B cell (primary cell): ENCODE measurements around the gene VSTM2B. TPM values are rescaled to one million over a fixed set of nuclear protein-coding genes. Genes with fewer than 3 reads are reported as not detected.

Experiments
- ATAC-seq: fragments of 200-7000 bp; cut with Tn5 transposase; one replicate; pipeline ENCODE4 v1.10.0; 2021; ENCODE audit warnings: low read depth, mild to moderate bottlenecking, moderate number of reproducible peaks, moderate library complexity
- CTCF ChIA-PET: fragments of 350-600 bp; sonication (Branson Sonifier 250); formaldehyde crosslinking; loops from one replicate; lab custom pipeline; 2021; ENCODE audit warnings: antibody characterized with exemption, inconsistent platforms; lab: Charles Lee
- POLR2A ChIA-PET: fragments of 350-600 bp; sonication (Branson Sonifier 250); formaldehyde crosslinking; loops from one replicate; lab custom pipeline; 2021; ENCODE audit warnings: antibody characterized with exemption; lab: Charles Lee
- DNase-seq: peaks from one replicate; pipeline ENCODE4 v3.0.0; 2013
- H2AFZ ChIP-seq: 2 replicates; pipeline ENCODE4 v1.6.1; 2012; ENCODE audit warnings: mild to moderate bottlenecking, low read depth, low read length; ENCODE audit not compliant: insufficient read depth, poor library complexity, severe bottlenecking
- H3K27ac ChIP-seq, 2 donors: 1 replicate in 1 of 2; 2 replicates in 1 of 2; pipeline ENCODE4 v1.5.1; 2012 to 2013; ENCODE audit warnings: low read length in 2 of 2, mild to moderate bottlenecking in 2 of 2, moderate library complexity in 1 of 2
- H3K27me3 ChIP-seq, 4 experiments: fragments of 200-600 bp in 1 of 4; sonication (generic) in 1 of 4; replicated peaks in 1 of 4; 1 replicate in 2 of 4; 2 replicates in 2 of 4; pipeline versions ENCODE4 v1.6.1 to v1.7.0; 2013 to 2016; ENCODE audit warnings: low read length in 3 of 4, mild to moderate bottlenecking in 2 of 4, mixed read lengths in 1 of 4, moderate library complexity in 1 of 4; ENCODE audit not compliant: insufficient read depth in 4 of 4, control insufficient read depth in 3 of 4; ENCODE audit errors: control extremely low read depth in 1 of 4
- H3K36me3 ChIP-seq, 2 experiments: replicated peaks in 1 of 2; 1 replicate in 1 of 2; 2 replicates in 1 of 2; pipeline versions ENCODE4 v1.6.1 to v1.7.1; 2013; ENCODE audit warnings: low read length in 1 of 2; ENCODE audit not compliant: insufficient read depth in 2 of 2, control insufficient read depth in 1 of 2; ENCODE audit errors: control extremely low read depth in 1 of 2, extremely low read depth in 1 of 2
- H3K4me1 ChIP-seq, 2 donors: fragments of 200-600 bp in 1 of 2; sonication (generic) in 1 of 2; 1 replicate in 1 of 2; 2 replicates in 1 of 2; pipeline versions ENCODE4 v1.5.1 to v1.6.1; 2013 to 2017; ENCODE audit warnings: low read length in 2 of 2; ENCODE audit not compliant: control insufficient read depth in 2 of 2, insufficient read depth in 2 of 2
- H3K4me2 ChIP-seq: replicated peaks from 2 replicates; pipeline ENCODE3; 2012; ENCODE audit warnings: mild to moderate bottlenecking, low read depth, low read length; ENCODE audit not compliant: poor library complexity, severe bottlenecking
- H3K4me3 ChIP-seq, 5 experiments: fragments of 200-600 bp in 1 of 5; sonication (generic) in 1 of 5; 1 replicate in 3 of 5; 2 replicates in 2 of 5; pipeline versions ENCODE4 v1.5.1 to v1.7.0; 2011 to 2016; ENCODE audit warnings: low read length in 4 of 5, mild to moderate bottlenecking in 4 of 5, low read depth in 2 of 5, control low read depth in 1 of 5, moderate library complexity in 1 of 5; ENCODE audit not compliant: insufficient read depth in 1 of 5; ENCODE audit errors: control extremely low read depth in 1 of 5, extremely low read depth in 1 of 5
- H3K79me2 ChIP-seq: fragments of 200-600 bp; sonication (generic); one replicate; pipeline ENCODE4 v1.6.0; 2016; ENCODE audit warnings: low read length; ENCODE audit not compliant: control insufficient read depth, insufficient read depth
- H3K9ac ChIP-seq: fragments of 200-600 bp; sonication (generic); 2 replicates; pipeline ENCODE4 v1.6.1; 2017; ENCODE audit warnings: mild to moderate bottlenecking, low read length, moderate library complexity
- H3K9me3 ChIP-seq, 3 donors: one replicate each; pipeline versions ENCODE4 v1.6.1 to v1.7.1; 2013; ENCODE audit warnings: low read length in 2 of 3; ENCODE audit not compliant: control insufficient read depth in 2 of 3, insufficient read depth in 1 of 3; ENCODE audit errors: control extremely low read depth in 1 of 3
- H4K20me1 ChIP-seq: 2 replicates; pipeline ENCODE4 v1.6.0; 2012; ENCODE audit warnings: mild to moderate bottlenecking, low read length; ENCODE audit not compliant: insufficient read depth, control insufficient read depth, poor library complexity, severe bottlenecking
- H3K27ac Mint-ChIP-seq: one replicate; pipeline ENCODE4 v1.8.0; 2021; ENCODE audit warnings: mixed read lengths
- H3K27me3 Mint-ChIP-seq: one replicate; pipeline ENCODE4 v1.8.0; 2021; ENCODE audit warnings: mixed read lengths
- H3K4me1 Mint-ChIP-seq: one replicate; pipeline ENCODE4 v1.8.0; 2021; ENCODE audit warnings: mixed read lengths
- H3K4me3 Mint-ChIP-seq: one replicate; pipeline ENCODE4 v1.8.0; 2021; ENCODE audit warnings: mixed read lengths
- H3K9me3 Mint-ChIP-seq: one replicate; pipeline ENCODE4 v1.8.0; 2022; ENCODE audit warnings: mixed read lengths; ENCODE audit not compliant: insufficient read depth
- EZH2 ChIP-seq: IDR thresholded peaks from 2 replicates; pipeline ENCODE4 v1.6.1; 2012; ENCODE audit warnings: borderline replicate concordance, low read depth, mild to moderate bottlenecking, moderate library complexity, low read length; ENCODE audit not compliant: insufficient read depth, poor library complexity, severe bottlenecking
- WGBS: methylation state at CpG from one replicate; pipeline ENCODE4 v1.1.5; 2013; ENCODE audit warnings: missing lambda C conversion rate; ENCODE audit not compliant: insufficient coverage; 5-methylcytosine and 5-hydroxymethylcytosine counted together
- intact Hi-C: fragments of 100-400 bp; cut with micrococcal nuclease; formaldehyde crosslinking; loops from one replicate; pipeline ENCODE4 v1.10.0; 2022
- polyA plus RNA-seq: library from polyadenylated mRNA; depleted of rRNA; stranded (reverse); fragments of >200 nt; gene quantifications from 2 replicates; pipeline ENCODE4 v1.2.3, GENCODE V29; 2012
- total RNA-seq, 2 donors: library from RNA; stranded (reverse); fragments of 120-200 nt in 1 of 2; gene quantifications; 1 replicate in 1 of 2; 2 replicates in 1 of 2; pipeline versions ENCODE4 v1.2.3 to v1.2.4, GENCODE V29; 2013 to 2022
- TF ChIP-seq, protein P1 (sequence below): fragments of 200-600 bp; IDR thresholded peaks from one replicate; pipeline ENCODE4 v1.8.0; 2022; ENCODE audit warnings: antibody characterized with exemption, mild to moderate bottlenecking

The VSTM2B gene
- total and polyA plus RNA-seq, 2 donors (not counting 1 experiment from before 2014, with no cell fraction given), result not detected

GRCh38 chr19:29483641-29483920 lies 42.2 kb upstream of the VSTM2B start:
- H3K9me3 ChIP-seq, result peaks cover 0 to 45% (median 14%) of the 10 kb centered on the region in 3 donors
- POLR2A ChIA-PET, result no interaction called here
- no peaks in the 10 kb centered on the region for H4K20me1 ChIP-seq
- H3K27me3 ChIP-seq, result peaks cover 0 to 3% (median 0%) of the 10 kb centered on the region in 4 experiments
- H3K27ac ChIP-seq, result no peak overlapping the region
- no peaks in the 10 kb centered on the region for H3K4me1 ChIP-seq
- H2AFZ ChIP-seq, result no peak overlapping the region
- TF ChIP-seq EZH2, result no peak
- TF ChIP-seq, protein P1, sequence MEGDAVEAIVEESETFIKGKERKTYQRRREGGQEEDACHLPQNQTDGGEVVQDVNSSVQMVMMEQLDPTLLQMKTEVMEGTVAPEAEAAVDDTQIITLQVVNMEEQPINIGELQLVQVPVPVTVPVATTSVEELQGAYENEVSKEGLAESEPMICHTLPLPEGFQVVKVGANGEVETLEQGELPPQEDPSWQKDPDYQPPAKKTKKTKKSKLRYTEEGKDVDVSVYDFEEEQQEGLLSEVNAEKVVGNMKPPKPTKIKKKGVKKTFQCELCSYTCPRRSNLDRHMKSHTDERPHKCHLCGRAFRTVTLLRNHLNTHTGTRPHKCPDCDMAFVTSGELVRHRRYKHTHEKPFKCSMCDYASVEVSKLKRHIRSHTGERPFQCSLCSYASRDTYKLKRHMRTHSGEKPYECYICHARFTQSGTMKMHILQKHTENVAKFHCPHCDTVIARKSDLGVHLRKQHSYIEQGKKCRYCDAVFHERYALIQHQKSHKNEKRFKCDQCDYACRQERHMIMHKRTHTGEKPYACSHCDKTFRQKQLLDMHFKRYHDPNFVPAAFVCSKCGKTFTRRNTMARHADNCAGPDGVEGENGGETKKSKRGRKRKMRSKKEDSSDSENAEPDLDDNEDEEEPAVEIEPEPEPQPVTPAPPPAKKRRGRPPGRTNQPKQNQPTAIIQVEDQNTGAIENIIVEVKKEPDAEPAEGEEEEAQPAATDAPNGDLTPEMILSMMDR, result no peak
- no peak overlapping the region for H3K4me3 ChIP-seq
- Mint-ChIP-seq H3K4me3 (no peak overlapping the region), H3K4me1 (no peaks in the 10 kb centered on the region), H3K27me3 (peaks cover 12% of the 10 kb centered on the region), H3K27ac (no peak overlapping the region), H3K9me3 (peaks cover 9% of the 10 kb centered on the region)
- H3K4me2 ChIP-seq, result no peak overlapping the region
- no peaks in the 10 kb centered on the region for H3K79me2 ChIP-seq
- 96% methylated on average over 5 of the region's 5 CpGs for WGBS
- DNase-seq, result no peak
- intact Hi-C loops, result no loop called here
- no peaks in the 10 kb centered on the region for H3K36me3 ChIP-seq
- CTCF ChIA-PET, result no interaction called here
- no peak overlapping the region for H3K9ac ChIP-seq
- no peak for ATAC-seq

DNA sequence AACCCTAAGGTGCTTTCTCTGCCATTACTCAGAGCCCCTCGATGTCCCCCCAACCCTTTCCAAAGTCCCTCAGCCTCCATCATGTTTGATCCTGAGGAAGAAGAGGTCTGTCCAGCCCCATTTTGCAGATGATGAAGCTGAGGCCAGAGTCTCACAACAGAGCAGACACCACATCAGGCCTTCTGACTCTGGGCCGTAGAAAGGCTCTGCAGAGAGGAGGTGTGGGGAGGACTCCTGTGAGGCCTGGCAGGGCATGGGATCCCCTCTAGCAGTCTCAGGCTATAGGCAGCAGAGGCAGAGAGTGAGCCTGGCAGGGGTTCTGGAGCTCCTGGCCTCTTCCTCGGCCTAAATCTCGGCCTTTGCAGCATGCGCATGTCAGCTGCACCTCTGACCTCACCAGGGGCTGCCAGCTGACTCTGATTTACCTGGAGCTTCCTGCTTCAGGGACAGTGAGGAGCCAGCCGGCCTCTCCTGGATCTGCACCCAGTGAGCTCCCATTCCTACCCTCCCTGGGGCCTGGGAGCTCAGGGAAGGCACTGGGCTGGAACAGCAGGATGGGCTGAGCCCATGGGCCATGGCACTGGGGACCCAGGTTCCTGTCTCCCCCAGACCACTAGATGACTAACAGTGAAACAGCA lies 41.7 kb upstream of the VSTM2B start:
- intact Hi-C loops, result no loop called here
- no peak for TF ChIP-seq EZH2
- TF ChIP-seq, protein P1, result no peak
- no peak for DNase-seq

More for the DNA sequence above, 41.7 kb upstream of the VSTM2B start:
- Histone ChIP-seq H2AFZ (no peak overlapping the region), H3K4me3 (no peak overlapping the region), H3K4me1 (no peaks in the 10 kb centered on the region), H3K9ac (no peak overlapping the region), H3K79me2 (no peaks in the 10 kb centered on the region), H3K27me3 (peaks cover 0 to 3% (median 0%) of the 10 kb centered on the region in 4 experiments), H3K9me3 (peaks cover 0 to 40% (median 14%) of the 10 kb centered on the region in 3 donors), H3K4me2 (no peak overlapping the region), H4K20me1 (no peaks in the 10 kb centered on the region), H3K36me3 (no peaks in the 10 kb centered on the region), H3K27ac (no peak overlapping the region)
- Mint-ChIP-seq H3K4me3 (no peak overlapping the region), H3K27ac (no peak overlapping the region), H3K9me3 (peaks cover 9% of the 10 kb centered on the region), H3K27me3 (peaks cover 12% of the 10 kb centered on the region), H3K4me1 (no peaks in the 10 kb centered on the region)
- CTCF ChIA-PET, result no interaction called here
- POLR2A ChIA-PET, result no interaction called here
- 62% methylated on average over 5 of the region's 6 CpGs for WGBS
- ATAC-seq, result no peak
